Hypothalamus (tissue), 51 donors: ENCODE data around the gene ZNF181.
"Not testable (repeated sequence)": the region's sequence is repeated elsewhere in the genome, so short reads cannot be mapped to it uniquely, and the experiment has no call there.

Source experiments
- DNase-seq, 51 donors: peaks; one replicate each; lab custom pipeline; 2025; lab: John Stamatoyannopoulos, UW

ZNF181 gene

DNA sequence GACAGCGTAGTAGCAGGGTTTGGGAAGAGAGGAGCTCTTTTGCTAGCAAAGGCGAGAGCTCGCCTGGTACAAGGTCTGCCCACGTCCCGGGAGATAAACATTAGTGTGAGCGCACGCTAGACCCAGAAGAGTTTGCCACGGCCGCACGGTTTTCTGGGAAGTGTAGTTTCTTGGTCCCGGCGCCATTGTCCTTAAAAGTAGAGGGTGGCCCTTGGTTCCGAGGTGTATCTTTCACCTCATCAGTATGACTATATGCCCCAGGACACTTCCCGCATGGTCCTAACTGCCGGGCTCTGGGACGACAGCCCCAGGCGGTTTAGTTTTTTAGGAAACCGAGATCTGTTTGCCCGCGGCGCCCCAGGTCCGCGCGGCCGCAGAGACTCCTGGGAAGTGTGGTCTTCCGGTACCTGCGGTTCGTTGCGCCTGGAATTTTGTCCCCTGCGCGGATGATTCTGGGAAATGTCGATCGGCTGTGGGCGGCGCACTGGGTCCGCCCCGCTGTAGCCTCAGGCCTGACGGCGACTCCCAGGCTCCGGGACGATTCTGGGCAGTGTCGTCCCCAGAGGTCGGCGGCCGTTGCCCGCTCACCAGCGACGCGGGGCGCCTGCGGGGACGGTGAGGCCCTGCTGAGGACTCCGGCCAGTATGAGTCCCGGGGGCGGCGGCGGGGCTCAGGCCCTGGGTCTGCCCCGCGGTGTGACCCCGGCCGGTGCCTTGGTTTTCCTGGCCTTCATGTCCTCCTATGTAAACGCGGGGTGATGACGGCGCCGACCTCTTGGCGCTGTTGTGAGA is at the start of gene ZNF181:
TSS of gene ZNF181 (plus strand) at position 498 of the 791 bp plus-strand sequence. CDS start 795 bp downstream, outside the sequence.
- DNase-seq: peak; percentile 53 to 98 (median 88)

DNA sequence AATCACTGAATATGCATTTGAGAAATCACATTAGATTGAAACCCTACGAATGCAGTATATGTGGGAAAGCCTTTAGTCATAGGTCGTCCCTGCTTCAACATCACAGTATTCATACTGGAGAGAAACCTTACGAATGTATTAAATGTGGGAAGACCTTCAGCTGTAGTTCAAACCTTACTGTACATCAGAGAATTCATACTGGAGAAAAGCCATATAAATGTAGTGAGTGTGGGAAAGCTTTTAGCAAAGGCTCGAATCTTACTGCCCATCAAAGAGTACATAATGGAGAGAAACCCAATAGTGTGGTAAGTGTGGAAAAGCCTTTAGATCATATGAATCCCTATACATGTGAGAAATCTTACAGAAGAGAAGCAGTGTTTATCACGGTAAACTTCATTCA is 48.8 kb upstream of the ZNF181 start:
- DNase-seq: not testable (repeated sequence)

DNA sequence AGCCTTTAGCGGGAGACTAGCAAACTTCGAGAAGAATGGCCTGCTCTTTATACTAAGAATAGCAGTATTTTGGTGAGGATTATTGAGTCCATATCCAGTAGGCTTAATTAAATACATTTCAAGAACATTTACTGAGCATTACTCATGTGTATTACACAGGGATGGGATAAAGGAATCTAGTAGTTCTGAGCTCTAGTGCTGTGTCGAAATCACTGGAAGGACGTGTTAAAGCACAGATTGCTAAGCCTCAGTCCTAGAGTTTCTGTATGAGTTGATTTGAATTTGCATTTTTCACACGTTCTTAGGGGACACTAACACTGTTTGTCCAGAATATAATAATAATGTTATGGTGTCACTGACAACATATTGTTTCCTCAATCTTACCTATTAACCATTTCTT is 47.6 kb upstream of the ZNF181 start:
- no peak for DNase-seq

DNA sequence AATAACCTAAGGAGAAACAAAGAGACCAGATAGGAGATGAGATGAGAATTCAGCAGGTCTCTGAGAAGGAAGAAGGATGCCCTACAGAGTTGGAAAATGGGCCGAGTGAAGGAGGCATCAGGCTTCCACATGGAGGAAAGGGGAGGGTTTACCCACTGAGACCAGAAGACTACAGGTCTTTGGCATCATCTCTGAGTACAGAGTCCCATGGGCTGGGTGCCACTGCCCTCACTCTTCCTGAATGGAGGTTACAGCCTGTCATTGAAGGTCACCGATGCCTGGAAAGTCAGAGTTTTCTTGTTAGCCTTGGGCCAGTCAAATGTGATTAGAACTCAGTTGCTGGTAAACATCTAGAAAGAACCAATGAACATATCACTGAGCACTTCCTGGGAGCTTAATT is 46.7 kb upstream of the ZNF181 start:
- no peak for DNase-seq

DNA sequence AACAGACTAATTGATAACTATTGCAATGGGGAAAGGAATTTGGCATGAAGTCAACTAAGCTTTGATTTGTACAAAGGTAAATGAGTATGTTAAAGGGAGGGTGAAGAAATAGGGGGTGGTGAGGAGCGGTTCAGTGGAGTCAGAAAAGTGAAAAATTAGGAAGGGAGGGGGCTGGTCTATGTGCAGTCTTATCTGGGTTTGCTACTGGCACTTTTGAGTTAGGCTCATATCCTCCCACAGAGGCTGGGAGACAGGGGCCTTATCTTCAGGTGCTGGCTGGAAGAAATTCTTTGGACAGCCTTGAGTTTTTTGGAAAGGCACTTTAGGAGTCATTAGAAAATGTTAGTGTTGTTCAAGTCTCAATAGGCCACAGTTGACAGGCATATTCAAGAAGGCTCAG is 45.5 kb upstream of the ZNF181 start:
- DNase-seq: no peak

DNA sequence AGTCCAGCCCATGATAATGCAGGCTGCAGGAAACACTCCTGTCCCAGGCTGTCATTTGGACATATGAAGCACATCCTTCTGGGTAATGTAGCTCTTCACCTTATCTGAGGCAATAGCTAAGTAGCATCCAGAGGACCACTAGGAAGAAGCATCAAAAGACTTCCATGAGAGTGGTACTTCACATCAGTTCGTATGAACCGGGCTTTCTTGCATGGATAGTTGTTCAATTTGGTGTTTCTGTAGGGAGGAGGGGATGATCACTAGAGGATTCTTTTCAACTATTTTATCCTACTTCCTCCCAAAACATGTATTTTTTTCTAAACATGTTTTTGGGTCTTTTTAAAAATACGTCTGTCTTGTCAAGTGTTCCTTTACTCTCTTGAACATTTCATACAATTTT is 43.7 kb upstream of the ZNF181 start:
- no peak for DNase-seq

DNA sequence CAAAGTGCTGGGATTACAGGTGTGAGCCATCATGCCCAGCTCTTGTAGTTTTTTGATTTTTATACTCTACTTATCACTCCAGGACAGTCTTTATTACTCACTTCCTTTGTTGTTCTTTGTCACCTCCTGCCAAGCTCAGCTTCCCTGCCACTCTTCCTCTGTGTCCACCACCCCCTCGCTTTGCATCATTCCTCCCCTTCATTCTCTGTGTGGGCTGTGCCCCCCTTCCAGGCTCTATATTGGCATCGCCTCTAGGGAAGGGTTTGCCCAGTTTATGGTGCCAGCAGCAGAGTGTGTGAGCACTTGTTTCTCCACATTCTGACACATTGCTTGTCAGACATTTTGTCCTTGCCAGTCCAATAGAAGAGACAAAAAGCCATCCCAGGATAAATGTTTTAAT is 41.5 kb upstream of the ZNF181 start:
- DNase-seq: no peak

DNA sequence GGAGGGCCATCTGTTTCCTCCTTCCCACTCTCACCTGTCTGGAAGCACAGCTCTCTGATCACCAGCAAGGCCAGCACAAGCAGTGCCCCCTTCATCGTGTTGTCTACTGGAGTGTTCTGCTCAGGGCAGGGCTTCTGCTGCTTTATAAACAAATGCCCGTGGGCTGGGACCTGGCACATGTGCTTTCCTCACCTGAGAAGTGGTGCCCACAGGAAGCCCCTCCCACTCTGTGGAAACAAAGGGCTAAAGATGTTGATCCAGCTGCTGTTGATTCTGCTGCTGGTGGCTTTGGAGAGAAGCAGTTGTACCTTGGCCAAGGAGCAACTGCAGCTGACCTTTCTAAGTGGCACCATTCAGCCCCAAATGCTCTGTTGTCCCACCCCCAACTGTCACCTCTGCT is 26.4 kb upstream of the ZNF181 start:
- no peak for DNase-seq

DNA sequence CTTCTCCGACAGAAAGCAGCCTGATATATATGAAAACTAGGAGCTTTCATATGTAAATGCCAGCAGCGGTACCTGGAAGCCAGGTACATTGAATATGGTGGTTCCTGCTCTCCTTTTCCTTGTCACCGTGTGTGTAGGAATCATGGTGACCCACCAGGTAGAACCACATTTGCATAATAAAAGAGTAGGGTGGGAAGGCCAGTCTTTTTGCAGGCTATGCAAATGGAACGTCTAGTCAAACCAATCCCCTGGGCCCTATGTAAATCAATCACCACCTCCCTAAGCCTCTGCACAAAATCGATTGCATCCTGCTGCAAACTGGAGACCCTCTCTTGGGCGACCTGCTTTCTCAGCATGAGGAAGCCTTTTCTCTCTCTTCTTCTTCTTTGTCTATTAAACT is 22.2 kb upstream of the ZNF181 start:
- no peak for DNase-seq

DNA sequence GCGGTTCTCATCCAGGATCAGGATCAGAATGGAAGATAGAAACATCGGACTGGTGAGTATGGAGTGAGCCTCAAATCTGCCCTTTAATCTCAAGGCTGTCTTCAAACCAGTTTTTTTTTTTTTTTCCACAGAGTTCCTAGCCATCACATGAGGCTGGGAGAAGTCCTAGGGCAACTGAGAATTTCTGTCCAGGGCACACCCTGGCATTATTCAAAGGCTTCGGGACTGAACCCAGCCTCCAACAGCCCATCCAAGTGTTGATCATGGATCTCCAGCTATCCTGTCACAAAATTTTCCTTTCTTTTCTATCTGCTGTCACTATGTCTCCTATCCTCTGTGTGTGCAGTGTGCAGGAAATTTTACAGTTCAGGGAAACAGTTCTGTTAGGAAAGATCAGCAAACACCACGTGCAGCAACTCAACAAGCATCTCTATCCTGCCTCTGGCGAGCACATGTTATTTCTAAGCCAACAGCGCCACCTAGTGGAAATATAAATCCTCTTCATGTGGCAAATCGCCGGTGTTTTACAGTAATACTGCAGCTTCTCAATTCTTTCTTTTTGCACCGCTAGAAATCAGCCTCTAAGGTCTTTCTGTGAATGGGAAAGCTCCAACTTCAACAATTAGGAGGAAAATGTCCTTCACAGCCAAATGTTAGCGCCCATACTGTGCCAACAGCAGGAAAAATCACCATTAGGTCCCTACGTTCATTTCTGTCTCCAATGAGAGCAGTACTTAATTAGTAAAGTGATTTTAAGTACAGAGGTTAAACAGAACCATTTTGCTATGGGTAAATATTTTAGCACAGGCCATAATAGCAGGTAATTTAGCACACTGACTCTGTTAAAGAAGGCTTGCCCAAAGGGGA is 21.4 kb upstream of the ZNF181 start:
- peak in 19 of 51 donors; percentile 3 to 62 (median 30) for DNase-seq

DNA sequence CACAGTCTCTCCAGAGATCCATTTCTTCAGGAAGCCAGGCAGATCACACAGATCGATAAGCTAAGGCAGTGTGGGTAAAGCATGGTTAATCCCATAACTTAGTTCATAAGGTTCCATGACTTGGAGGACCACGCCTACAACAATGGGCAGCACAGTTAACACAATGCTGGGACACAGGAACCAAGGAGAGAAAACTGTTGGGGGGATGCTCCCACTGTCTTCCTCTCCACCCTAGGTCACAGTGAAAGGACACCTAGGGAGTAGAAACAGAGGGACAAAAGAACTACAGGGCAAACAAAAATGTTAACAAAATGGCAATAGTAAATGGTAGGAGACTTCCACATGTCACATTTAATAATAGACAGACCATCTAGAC is 20.8 kb upstream of the ZNF181 start:
- DNase-seq: no peak

DNA sequence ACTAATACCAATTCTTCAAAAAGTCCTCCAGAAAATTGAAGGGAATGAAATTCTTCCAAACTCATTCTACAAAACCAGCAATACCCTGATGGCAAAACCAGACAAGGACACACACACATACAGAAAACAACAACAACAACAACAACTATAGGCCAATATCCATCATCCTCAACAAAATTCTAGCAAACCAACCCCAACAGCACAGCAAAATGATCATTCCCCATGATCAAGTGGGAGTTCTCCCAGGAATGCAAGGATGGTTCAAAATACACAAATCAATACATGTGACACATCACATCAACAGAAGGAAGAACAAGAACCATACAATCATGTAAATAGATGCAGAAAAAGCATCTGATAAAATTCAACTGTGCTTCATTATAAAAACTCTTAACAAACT is 18.7 kb upstream of the ZNF181 start:
- DNase-seq: no peak

DNA sequence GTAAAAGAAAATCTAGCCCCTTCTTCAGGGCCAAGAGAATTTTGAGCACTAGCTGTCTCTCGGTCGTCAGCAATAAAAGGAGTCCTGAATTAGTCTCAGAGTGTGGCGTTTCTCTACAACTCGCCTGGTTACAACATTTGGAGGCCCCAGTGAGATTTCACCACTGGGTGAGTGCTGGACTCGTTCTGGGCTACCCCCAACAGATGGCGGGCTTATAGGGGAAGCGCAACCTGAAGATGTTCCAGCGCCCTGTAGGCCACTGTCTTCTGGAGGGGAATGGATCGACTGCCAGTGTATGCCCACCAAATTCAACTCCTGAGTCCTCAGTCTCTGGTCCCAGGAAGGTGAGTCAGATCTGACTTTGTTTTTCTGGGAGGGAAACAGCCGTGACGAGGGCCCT is 11.7 kb upstream of the ZNF181 start:
- no peak for DNase-seq

DNA sequence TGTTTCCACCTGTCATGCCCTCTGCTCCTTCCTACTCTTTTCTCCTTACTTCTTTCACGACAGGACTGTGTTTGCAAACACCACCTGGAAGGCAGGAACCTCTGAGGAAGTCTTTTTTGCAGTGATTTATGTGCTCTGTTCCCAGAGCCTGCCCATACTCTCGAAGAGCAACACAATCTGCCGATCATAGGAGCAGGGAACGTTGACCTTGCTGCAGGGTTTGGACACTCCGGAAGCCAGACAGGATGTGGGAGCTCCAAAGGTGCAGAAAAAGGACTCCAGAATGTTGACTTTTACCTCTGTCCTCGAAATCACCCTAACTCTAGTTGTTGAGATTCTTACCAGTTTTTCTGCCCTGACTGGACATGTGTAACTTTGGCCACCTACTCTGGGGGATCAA is 8.6 kb upstream of the ZNF181 start:
- DNase-seq: no peak

DNA sequence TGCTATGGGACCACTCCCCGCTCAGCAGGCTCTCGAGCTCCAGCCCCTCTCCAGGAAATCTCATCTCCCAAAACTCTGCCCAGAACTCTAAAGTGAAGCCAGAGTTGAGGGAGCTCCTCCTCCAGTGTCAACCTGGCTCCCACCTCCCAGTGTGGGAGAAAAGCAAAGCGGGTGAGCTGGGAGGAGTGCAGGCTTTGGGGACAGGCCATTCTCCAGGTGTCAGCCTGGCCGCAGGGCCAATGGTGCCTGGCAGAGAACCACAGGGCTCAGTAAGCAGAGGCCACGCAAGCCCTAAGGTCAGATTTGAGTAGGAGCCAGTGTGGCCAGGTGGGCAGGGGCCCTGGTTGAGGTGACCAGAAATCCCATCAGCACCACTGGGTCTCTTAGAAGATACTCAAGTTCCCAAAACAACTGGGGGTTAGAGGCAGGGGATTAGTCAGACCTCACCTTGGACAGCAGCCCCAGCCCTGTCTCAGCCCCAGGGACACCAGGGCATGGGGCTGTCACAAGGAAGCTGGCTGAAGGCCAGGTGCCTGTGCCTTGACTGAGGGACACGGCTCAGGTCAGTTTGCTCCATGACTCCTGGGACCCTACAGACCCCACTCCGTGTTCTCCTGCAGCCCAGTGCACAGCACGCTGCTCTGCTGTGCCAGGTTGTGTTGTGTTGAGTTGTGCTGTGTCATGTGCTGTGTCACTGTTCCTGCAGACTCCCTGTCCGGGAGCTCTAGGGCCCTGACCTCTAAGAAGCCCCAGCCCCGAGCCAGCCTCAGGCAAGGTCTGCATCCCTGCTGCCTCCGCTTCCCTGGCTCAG is 2.8 kb upstream of the ZNF181 start:
- no peak for DNase-seq

DNA sequence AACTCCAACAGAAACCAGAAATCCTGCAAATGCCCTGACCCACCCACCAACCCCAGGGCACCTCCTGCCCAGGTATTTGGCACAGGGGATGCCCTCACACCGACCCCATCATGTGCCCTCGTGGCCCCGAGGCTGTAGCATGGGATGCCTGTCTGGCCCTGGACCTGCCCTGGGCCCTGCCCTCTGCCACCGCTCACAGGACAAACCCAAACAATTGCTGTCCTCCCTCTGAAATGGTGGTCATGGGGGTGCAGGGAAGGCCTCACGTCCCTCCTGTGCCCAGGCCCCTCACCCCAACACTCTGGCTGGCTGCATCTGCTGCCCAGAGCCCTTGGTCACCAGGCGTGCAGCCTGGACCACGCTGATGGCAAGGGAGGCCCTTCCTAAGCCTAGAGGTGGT is 2.1 kb upstream of the ZNF181 start:
- DNase-seq: peak in 1 of 51 donors; percentile 0

DNA sequence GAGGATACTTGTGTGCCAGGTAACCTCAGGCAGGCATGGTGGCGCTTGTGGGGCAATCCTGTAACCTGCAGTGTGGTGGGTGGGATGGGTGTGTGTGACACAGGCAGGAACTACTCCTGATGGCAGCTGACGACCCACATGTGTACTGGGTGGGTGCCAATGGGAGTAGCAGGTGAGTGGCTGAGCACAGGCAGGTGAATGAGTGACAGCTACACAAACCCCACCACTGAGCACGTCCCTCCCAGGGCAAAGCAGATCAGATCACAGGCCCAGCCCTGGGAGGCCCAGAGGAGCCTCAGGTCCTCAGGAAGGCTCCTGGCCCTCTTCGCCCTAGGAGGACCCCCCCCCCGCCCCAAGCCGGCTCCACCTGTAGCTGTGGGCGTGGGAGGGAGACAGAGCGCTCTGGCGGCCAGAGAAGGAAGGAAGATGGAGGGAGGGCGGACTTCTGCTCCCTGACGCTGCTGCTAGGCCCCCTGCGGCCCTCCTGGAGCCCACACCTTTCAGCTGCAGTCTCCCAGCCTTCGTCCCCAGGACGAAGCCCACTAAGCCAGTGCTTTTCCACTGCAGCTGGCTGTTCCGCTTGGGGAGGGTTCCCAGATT is 1.3 kb upstream of the ZNF181 start:
- DNase-seq: no peak

DNA sequence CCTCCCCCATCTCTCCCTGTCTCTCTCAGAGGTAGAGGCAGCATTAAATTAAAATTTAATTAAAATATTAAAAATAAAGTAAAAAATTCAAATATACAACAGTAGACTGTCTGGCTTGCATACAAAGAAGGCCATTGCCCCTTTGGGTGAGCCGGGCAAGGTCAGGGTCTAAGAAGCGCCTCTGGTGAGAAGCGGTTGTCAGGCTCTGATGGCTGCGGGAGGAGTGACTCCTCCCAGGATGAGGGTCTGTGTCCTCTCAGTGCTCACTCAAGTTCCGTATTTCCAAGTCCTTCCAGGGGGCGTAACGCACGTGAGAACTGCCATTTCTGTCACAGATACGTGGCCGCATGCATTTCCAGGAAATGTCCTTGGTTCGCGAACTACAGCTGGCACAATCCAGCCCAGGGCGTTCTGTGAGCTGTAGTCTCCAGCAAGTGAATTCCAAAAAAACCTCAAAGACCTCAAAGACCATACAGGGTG is 737 bp upstream of the ZNF181 start:
- peak in 15 of 51 donors; percentile 51 to 81 (median 72) for DNase-seq

DNA sequence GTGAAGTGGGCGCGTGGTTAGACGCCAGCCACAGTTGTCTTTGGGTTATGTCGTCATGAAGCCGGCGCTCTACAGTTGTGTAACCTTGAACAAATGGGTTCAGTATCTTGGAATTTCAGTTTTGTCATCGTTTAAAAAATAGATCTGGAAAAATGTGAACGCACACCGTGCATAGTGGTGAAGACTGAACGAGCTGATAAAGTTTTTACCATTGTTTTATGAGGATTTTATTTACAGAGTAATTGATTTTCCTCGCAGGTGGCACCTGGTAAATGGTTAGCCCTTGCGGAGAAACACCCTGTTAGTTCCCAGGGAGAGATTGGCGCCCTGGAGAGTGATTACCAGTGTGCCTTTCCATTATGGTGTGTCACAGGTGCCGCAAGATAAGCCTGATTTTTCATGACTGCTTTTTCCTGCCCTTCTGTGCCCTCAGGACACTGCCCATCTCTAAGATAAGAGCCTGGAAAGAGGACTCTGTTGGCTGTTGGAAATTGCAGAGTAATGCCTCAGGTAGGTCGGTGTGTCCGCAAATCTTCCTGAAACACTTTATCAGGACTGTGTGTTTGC is 577 bp downstream of the ZNF181 start:
- DNase-seq: no peak
